VCaP (cell line): ENCODE measurements around the gene STX17.

Experiments used
- H3K27ac ChIP-seq: fragments of 450-650 bp; 2 replicates; pipeline ENCODE4 v1.5.1; 2017
- TF ChIP-seq, protein P1 (sequence below): fragments of 450-650 bp; conservative IDR thresholded peaks from 2 replicates; pipeline ENCODE4 v1.5.1; 2017; ENCODE audit warnings: mild to moderate bottlenecking, moderate library complexity

STX17 gene

GRCh38 chr9:99922711-99923030 is 16.2 kb downstream of the STX17 start:
- TF ChIP-seq, protein P1, sequence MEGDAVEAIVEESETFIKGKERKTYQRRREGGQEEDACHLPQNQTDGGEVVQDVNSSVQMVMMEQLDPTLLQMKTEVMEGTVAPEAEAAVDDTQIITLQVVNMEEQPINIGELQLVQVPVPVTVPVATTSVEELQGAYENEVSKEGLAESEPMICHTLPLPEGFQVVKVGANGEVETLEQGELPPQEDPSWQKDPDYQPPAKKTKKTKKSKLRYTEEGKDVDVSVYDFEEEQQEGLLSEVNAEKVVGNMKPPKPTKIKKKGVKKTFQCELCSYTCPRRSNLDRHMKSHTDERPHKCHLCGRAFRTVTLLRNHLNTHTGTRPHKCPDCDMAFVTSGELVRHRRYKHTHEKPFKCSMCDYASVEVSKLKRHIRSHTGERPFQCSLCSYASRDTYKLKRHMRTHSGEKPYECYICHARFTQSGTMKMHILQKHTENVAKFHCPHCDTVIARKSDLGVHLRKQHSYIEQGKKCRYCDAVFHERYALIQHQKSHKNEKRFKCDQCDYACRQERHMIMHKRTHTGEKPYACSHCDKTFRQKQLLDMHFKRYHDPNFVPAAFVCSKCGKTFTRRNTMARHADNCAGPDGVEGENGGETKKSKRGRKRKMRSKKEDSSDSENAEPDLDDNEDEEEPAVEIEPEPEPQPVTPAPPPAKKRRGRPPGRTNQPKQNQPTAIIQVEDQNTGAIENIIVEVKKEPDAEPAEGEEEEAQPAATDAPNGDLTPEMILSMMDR = no peak
- H3K27ac ChIP-seq = no peak overlapping the region

DNA sequence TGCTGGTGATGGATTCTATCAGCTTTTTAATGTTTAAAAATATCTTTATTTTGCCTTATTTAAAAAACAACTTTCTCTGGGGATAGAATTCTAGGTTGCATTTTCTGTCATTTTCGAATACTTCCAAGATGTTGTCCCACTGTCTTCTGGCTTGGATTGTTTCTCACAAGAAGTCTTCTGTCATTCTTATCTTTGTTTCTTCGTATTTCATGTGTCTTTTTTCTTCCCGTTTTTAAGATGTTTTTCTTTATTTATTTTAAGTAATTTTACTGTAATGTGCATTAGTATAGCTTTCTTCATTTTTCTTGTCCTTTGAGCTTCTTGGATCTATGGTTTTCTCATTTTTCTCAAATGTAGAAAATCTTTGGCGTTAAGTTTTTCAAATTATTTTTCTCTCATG is 19.1 kb downstream of the STX17 start:
- no peak overlapping the region for H3K27ac ChIP-seq
- TF ChIP-seq, protein P1 = no peak

DNA sequence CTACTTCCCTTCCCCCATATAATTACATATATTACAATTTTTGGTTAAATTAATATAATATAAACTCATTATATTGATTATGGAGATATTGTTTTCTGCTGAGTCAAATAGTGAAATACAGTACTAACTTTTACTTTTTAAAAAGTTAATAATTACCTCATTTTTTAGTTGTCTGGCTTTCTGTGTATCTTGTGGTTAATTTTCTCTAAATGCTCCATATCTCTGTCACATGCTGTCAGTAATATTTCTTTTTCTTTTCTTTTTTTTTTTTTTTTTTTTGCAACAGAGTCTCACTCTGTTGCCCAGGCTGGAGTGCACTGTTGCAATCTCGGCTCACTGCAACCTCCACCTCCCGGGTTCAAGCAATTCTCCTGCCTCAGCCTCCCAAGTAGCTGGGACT is 23.2 kb downstream of the STX17 start:
- TF ChIP-seq, protein P1 = no peak
- H3K27ac ChIP-seq = no peak overlapping the region

DNA sequence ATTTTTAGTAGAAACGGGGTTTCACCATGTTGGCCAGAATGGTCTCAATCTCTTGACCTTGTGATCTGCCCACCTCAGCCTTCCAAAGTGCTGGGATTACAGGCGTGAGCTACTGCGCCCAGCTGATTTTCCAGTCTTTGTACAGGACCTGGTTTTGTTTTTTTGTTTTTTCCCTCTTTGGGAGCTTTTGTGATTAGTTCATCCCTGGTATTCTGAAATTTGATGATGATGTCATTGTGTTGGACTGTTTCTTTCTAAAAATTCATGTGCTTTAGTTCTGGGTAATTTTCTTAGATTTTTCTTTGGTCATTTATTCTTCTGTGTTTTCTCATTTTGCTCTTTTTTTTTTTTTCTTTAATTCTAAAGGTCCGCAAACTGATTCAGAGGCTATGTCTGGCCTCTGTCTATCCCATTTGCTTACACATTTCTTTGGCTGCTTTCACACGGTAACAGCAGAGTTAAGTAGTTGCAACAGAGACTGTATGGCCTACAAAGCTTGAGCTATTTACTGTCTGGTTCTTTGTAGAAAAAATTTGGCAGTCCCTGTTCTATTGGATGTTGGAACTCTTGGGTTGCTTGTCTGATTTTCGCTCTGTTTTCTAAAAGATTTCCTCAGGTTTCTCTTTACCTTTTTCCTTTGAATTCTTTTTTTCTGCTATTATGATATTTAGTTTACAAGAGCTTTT is 24.8 kb downstream of the STX17 start:
- TF ChIP-seq, protein P1 = no peak
- no peak overlapping the region for H3K27ac ChIP-seq

- TF ChIP-seq, protein P1 = no peak
- no peak overlapping the region for H3K27ac ChIP-seq
Measured at GRCh38 chr9:99936947-99937587, 30.6 kb downstream of the STX17 start.

DNA sequence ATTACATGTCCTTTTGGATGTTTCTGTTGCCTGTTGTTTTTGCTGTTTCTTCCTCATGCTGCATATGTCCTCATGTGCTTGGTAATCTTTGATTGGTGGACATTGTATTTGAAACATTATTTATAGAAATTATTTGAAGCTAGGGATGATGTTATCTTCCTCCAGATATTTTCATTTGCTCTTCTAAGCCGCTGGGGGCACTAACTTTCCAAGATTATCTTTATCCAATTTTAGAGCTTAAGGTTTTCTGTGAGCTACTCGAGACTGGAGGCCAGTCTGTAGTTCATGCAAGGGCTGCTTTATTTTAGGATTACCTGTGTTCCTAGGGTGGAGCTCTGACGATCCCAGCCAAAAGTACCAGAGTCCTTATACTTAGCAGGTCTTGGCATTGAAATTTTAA is 40.9 kb downstream of the STX17 start:
- no peak overlapping the region for H3K27ac ChIP-seq
- TF ChIP-seq, protein P1 = no peak

DNA sequence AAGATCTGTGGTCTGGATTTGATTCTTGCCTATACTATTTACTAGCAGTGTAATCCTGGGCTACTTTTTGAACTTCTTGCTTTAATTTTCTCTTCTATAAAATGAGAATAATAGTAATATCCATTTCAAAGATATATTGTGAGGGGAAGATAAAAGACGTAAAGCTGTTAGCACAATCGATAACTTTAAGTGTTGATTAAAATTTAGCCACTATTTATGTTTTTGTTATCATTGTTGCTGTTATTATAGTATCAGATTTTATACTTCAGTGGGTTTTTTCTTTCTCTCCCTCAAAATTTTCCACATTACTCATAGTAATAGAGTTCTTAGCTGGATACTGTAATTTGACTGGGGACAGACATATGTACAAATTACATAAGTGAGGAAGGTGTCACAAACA is 42.0 kb downstream of the STX17 start:
- TF ChIP-seq, protein P1 = no peak
- no peak overlapping the region for H3K27ac ChIP-seq
